Neural cell (in vitro differentiated cells): ENCODE data around the gene SCUBE1.

Experiments
- EP300 ChIP-seq: fragments of 450-650 bp; conservative IDR thresholded peaks from 2 replicates; pipeline ENCODE4 v1.6.1; 2014; ENCODE audit warnings: antibody characterized with exemption, mild to moderate bottlenecking, moderate library complexity; ENCODE audit not compliant: poor library complexity, severe bottlenecking
- EZH2 ChIP-seq: fragments of 200-600, 300-800 bp; shearing (Covaris generic), sonication (generic); IDR thresholded peaks from 2 replicates; pipeline ENCODE4 v1.6.1; 2014; ENCODE audit warnings: antibody characterized with exemption, low read length, borderline replicate concordance, mild to moderate bottlenecking; ENCODE audit not compliant: insufficient read depth, poor library complexity, severe bottlenecking
- MXI1 ChIP-seq: fragments of 450-650 bp; conservative IDR thresholded peaks from 2 replicates; pipeline ENCODE4 v1.6.1; 2014; ENCODE audit warnings: antibody characterized with exemption, mild to moderate bottlenecking; ENCODE audit not compliant: poor library complexity, severe bottlenecking
- POLR2AphosphoS5 ChIP-seq: IDR thresholded peaks from 2 replicates; pipeline ENCODE4 v1.6.1; 2012
- RAD21 ChIP-seq: fragments of 450-650 bp; conservative IDR thresholded peaks from 2 replicates; pipeline ENCODE4 v1.6.1; 2014; ENCODE audit warnings: antibody characterized with exemption, mild to moderate bottlenecking, moderate library complexity
- REST ChIP-seq: IDR thresholded peaks from 2 replicates; pipeline ENCODE4 v1.6.1; 2012; ENCODE audit warnings: borderline replicate concordance
- SMC3 ChIP-seq: fragments of 450-650 bp; conservative IDR thresholded peaks from 2 replicates; pipeline ENCODE4 v1.6.1; 2014; ENCODE audit warnings: antibody characterized with exemption, mild to moderate bottlenecking, moderate library complexity; ENCODE audit not compliant: poor library complexity
- TAF1 ChIP-seq: IDR thresholded peaks from 2 replicates; pipeline ENCODE4 v1.6.1; 2012; ENCODE audit warnings: low read depth
- TF ChIP-seq, protein P1 (sequence below): fragments of 450-650 bp; IDR thresholded peaks from 2 replicates; pipeline ENCODE4 v1.5.1; 2014; ENCODE audit warnings: antibody characterized with exemption, mild to moderate bottlenecking, moderate library complexity; ENCODE audit not compliant: poor library complexity, severe bottlenecking

- TF ChIP-seq TAF1: no peak
- TF ChIP-seq, protein P1, sequence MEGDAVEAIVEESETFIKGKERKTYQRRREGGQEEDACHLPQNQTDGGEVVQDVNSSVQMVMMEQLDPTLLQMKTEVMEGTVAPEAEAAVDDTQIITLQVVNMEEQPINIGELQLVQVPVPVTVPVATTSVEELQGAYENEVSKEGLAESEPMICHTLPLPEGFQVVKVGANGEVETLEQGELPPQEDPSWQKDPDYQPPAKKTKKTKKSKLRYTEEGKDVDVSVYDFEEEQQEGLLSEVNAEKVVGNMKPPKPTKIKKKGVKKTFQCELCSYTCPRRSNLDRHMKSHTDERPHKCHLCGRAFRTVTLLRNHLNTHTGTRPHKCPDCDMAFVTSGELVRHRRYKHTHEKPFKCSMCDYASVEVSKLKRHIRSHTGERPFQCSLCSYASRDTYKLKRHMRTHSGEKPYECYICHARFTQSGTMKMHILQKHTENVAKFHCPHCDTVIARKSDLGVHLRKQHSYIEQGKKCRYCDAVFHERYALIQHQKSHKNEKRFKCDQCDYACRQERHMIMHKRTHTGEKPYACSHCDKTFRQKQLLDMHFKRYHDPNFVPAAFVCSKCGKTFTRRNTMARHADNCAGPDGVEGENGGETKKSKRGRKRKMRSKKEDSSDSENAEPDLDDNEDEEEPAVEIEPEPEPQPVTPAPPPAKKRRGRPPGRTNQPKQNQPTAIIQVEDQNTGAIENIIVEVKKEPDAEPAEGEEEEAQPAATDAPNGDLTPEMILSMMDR: no peak
- TF ChIP-seq EP300: no peak
- no peak for TF ChIP-seq EZH2
- TF ChIP-seq MXI1: no peak
- no peak for TF ChIP-seq POLR2AphosphoS5
- no peak for TF ChIP-seq RAD21
- TF ChIP-seq SMC3: no peak
- TF ChIP-seq REST: no peak
Observed at GRCh38 chr22:43329061-43329460, 14.1 kb downstream of the SCUBE1 start.
